HCEC 1CT (cell line): Measurements from ENCODE around the gene AUTS2.

Experiments
- DNase-seq: peaks from one replicate; pipeline ENCODE4 v3.0.0-alpha.2; 2017

The AUTS2 gene

DNA sequence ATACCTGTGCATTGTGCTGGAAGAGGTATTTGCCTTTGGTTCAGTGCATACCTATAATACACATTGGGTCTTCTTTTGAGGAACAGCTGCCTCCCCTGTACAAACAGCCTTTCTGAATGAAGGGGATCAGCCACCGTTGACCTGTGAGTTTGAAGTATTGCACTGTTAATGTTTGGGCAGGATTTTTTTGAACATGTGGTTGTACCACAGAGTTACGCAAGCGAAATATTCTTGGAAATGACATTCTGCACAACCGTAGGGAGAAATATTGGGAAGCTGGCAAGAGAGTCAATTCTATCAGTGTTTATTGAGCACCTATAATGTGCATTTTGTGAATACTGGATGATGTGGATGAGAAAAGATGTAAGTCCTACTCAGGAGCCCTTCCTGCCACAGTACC, 270.6 kb downstream of the AUTS2 start:
- no peak for DNase-seq

DNA sequence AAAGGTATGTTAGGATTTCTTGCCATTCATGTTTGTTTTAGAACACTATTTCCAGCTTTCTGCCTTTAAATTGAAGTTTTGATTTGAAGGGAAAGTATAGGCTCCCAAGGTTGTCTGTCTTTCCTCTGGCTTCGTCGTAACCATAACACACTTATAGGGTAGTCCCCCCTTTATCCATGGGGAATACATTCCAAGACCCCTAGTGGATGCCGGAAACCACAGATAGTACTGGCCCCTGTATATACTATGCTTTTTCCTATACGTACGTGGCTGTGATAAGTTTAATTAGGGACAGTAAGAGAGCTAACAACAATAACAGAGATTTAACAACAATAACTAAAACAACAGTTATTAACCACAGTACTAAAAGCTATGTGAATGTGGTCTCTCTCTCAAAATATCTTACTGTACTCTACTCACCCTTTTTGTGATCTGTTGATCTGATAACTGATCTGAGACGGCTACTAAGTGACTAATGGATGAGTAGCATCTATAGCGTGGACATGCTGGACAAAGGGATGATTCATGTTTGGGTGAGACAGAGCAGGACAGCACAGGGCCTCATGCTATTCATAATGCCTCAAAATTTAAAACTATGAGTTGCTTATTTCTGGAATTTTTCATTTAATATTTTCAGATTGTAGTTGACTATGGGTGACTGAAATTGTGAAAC, 273.1 kb downstream of the AUTS2 start:
- no peak for DNase-seq

DNA sequence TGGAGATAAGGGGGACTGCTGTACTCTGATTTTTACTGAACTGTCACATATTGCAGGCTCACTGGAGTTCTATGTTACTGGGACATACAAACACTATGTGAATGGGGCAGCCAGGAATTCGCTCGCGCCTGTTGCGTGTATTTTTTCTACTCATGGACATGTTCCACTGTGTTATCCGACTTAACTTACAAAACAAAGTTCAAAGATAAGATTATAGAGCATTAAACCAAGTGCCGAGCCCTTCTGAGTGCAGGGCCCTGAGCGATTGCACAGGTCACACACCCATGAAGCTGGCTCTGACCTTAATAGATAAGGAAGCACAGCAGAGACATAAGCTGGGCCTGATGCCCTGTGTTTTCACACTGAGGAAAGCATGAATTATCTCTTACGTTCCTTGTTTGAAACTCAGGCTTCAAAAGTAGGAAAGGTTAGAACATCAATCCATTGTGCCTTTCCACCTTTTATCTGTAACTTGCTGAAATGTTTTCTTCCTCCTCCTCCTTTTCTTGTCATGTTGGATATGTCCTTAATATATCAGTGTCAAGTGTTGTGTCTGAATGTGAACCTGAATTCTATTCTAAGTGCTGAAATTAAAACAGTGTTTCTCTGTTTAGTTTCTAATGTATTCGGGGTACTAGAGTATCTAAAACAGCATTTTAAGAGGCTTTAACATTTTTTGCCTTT, 273.8 kb downstream of the AUTS2 start:
- DNase-seq: no peak

DNA sequence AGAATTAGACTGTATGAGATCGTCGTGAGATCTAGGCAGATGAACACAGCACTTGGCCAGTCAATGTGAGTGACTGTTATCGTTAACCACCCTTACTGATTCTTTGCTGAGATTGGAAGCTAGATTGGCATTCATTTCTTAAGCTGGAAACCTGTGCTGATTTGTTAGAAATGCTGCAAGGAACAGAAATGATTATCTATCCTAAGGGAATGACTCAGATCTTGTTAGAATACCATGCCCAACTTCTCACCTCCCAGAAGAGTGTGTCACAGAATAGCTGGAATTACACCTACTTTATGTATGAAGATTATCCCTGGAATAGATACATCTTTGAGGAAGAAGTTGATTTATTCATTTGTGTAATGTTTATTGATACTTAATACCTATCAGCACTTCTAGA, 275.2 kb downstream of the AUTS2 start:
- no peak for DNase-seq

DNA sequence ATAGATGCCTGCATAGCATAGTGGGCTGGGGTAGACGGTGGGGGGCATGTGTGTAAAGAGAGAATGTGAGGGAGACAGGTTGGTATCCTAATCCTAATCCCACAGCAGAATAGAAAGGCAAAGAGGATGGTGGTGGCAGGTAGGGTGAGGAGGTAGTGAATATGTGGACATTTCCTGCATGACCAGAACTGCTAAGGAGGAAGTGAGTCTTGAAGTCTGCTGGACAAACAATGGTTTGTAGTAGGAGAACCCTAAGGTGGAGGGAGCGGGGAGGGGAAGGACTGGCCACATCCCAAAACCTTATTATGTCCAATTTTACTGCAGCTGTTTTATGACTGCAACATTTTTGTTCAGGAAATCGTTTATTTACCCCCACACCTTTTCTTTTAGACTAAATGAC, 279.7 kb downstream of the AUTS2 start:
- no peak for DNase-seq

DNA sequence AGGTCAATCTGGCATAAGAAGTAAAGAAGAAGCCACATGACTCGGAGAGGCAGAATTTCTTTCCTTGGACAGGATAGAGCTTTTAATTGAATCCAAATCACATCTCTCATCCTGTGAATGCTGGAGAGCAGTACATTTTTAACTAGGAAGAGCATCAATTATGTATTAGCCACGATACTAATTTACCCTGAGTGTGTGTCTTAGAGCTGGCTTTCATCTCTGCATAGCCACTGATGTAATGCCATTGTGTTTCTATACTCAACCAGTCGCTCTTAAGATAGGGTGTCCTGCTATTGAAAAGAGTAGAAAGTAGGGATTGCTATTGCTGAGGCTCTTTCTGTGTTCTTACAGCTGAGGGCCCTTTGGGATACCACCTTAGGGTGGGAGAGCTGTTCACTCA, 280.3 kb downstream of the AUTS2 start:
- DNase-seq: no peak

DNA sequence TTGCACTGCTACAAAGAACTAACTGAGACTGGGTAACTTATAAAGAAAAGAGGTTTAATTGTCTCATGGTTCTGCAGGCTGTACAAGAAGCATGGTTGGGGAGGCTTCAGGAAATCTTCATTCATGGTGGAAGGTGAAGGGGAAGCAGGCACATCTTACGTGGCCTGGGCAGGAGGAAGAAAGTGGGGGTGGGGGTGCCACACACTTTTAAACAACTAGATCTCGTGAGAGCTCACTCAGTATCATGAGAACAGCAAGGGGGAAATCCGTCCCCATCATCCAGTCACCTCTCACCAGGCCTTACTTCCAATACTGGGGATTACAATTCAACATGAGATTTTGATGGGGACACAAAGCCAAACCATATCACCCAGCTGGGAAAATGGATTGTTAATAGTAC, 281.7 kb downstream of the AUTS2 start:
- DNase-seq: no peak

DNA sequence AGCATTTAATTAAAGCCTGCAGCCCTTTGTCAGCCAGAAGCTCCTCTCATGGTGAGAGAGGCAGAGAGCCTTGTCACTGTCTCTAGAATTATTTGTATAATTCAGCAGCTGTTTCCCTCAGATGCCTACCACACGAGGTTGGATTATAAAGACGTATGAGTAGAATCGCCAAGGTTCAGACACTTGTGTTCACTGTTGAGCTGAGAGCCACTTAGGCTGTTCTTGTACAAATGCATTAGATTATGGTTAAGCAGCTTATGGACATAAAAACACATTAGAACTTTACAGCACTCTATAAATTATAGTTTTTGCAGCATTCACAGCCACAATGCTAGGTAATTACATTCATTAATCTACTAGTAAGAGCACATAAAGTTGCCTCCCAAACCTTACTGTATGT, 282.6 kb downstream of the AUTS2 start:
- no peak for DNase-seq

DNA sequence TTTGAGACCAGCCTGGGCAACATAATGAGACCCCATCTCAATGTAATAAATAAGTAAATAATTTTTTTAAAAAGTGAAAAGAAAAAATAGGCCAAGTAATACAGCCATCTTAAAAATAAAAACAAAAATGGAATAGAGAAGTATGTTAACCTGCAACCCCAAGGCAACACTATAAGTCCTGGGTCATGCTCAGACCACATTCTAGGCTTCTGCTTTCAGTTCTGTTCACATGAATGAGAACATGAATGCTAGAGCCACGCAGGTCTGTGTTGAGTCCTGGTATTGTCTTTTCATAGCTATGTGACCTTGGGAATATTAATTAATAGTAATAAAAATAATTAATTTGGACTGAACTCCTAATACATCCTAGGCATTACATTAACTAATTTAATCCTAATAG, 284.0 kb downstream of the AUTS2 start:
- no peak for DNase-seq

DNA sequence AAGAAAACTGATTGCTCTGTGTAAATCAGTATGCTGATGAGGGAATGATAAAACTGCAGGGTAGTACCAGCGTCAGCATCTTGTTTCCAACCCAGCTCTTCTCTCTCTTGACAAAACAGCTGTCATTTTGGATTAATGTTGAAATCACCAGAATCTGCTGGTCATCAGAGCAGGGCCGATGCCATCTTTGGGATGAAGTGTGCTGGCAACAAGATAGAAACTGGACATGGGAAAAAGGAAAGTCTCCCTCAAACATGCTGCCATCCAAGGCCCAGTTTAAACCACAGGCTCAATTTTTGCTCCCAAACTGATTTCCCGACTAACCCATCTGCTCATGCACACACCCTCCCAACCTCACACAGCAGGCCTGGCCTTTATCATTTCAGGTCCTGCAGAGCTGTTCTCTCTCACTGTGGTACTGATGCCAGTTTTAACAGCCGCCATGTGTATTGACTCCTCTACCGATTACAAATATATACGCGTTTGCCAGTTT, 285.2 kb downstream of the AUTS2 start:
- no peak for DNase-seq

DNA sequence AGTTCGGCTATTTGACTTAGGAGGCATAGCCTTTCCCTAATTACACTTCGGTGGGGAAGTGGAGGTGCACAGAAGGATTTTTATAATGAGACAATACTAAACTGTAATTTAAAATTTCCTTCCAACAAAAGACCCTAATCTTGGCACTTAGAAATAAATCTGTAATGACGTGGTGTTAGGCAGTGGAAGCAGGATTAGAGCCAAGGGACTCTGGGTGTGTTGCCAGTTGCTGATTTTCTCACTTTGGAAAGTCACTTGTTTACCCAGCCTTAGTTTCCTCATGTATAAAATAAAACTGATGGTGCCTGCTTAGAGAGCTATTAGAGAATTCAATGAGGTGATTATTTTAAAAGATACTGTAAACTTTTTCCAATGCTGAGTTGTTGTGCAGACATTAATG, 287.2 kb downstream of the AUTS2 start:
- DNase-seq: no peak

DNA sequence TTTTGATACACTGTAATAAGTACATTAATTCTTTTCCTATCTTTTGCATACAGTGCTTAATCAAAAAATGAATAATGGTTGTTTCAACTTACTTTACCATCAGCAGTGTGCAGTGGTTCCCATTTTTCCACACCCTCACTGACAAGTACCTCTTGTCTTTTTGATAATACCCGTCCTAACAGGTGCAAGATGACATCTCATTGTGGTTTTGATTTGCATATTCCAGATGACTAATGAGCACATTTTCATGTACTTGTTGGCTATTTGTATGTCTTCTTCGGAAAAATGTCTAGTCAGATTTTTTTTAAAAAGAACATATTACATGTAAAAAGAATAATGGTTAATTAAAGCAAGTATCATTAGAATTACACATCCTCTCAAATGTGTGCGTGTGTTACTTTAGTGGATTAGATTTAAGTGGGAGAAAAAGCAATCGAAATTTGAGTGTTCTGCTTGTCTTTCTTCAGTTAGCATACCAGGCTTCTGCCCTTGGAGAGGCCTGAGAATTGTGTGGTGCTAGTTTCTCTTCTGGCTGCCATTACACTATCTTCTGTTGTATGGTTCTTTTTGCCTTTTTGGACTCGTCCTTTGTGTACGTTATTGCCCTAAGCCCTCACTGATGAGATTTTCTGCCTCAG, 291.2 kb downstream of the AUTS2 start:
- DNase-seq: no peak

DNA sequence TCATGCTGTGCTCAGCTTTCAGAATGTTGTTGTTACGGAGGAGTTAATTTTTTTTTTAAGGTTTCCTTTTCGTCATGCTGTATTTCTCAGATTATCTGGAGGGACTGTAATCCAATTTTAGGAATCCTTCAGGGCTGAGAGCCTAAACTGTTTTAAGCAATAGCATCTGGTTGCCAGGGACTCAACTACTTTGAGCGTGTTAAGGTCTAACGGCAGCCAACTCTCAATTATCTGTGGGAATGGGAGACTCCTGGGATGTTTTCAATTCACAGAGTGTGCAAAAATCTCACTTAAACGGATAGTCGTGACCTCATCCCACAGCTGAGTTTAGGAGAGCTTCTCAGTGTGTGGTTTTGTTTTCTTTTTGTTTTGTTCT, 291.7 kb downstream of the AUTS2 start:
- no peak for DNase-seq

DNA sequence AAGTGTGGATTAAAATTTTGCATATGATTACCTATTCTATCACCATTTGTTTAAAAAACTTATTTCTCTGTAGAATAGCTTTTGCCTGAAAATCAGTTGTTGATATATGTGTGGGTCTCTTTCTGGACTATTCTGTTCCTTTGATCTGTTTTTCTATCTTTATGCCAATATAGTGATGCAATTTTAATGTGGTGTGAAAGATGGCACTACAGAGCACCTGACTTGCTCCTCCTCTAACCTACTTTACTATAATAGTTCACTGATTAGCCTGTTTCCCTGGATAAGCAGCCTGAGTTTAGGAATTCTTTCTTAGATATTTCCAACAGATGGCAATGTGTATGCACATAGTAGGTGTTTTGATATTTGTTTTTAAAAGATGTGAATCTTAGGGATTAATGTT, 294.5 kb downstream of the AUTS2 start:
- DNase-seq: no peak

DNA sequence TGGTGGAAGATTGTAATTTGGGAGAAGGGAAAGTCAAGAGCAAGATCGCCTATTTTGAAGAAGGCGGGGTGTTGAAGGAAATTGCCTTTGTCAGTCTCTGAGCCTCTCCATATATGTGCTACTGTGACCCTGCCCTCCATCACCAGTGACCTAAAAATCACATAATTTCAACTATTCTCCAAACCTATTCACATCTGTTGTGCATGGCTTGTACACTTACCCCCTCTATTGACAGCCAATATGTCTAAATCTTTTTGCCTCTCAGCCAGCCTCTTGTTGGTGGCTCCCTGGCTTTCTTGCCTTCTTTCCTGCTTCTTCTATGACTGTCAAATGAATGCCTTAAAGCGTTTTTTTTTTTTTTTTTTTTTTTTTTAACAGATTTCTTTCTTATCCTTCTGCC, 295.6 kb downstream of the AUTS2 start:
- no peak for DNase-seq

DNA sequence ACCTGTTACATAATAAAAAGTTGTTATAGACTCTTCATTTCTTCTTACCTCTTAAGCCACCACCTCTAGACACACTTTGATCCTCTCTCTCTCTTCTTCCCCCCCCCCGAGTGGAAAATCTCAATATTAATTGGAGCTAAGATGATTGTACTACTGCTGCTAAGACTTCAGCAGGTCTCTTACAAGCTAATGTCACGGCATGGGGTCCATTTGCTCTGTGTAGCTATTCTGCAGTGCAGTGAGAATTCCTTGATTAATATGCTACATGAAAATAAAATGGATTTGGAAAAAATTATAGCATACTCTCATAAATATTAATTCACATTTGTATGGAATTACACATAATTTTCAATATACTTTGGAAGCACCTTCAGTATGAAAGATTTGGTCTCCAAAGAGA, 297.2 kb downstream of the AUTS2 start:
- no peak for DNase-seq

DNA sequence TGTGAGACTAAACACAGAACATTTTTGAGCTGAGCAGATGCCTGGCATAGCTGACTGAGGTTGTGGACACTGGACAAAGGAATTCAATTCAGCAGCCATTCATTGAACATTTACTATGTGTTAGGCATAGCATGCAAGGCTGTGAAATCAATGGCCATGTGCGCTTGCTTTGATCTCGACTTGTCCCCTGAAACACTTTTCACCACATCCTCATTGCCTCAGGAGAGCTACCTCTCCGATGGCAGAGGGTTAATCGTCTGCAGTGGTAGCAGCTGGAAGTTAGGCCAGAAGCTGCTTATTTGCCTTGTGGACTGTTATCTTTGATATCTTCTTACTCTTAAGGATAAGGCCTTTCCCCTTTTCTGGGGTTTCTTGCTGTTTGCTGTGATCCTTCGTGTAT, 297.8 kb downstream of the AUTS2 start:
- DNase-seq: no peak

DNA sequence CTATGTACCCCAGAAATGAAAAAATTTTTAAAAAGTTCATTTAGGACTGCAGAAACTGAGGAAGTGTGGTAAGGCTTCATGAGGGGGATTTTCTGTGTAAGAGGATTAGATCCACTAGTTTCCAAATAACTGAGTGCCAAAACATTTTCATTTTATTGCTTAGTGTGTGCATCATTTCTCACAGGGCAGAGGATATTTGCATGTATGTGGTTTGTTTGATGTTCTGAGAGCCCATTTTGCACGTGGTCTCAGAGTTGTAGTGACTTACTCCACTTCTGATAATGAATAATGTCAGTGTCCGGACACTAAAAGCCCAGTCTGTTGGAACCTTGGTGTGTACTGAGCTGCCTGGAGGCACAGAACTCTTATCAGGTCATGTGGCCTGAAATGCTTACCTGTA, 299.9 kb downstream of the AUTS2 start:
- no peak for DNase-seq

DNA sequence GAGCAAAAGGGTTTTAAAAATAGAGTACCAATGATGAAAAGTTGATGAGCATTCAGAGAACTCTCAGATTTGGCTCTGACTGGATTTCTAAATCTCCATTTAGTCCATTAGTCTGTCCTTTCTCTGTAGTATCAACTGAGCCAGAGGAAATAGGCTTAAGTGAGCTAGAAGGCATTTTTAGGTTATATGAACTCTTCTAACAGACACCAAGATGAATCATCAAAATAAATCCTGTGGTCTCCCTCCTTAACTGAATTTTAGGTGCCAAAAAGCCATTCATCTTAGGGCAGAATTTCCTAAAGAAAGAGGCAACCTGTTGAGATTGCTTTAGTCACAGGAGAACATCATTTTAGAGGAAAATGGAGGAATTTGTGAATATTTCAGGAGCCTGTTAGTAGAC, 305.1 kb downstream of the AUTS2 start:
- DNase-seq: no peak

DNA sequence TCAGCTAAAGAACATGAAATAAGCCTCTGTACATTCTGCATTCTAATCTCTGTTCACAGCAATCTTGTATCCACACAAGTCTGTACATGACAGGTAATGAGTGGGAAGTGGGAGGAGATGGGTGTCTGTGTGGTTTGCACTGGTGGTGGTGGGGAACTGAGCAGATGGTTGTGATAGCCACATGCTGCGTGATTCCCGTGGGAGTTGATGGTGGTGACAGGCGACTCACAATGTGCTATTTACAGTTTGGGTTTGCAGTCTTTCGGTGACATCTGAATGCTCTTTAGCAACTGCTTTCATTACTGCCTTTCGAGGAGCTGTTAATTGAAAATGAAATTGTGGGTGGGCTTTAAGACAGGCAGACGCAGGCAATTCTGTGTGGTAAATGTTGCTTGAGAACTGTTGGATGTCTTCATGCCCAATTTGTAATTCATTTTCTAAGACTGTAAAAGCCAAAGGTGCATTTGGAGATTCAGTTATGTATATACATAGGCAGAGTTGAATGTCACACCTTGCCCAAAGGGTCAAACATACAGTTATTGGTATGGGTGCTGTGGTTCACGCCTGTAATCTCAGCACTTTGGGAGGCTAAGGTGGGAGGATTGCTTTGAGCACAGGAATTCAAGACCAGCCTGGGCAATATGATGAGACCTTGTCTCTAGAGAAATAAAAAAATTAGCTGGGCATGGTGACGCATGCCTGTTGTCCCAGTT, 308.2 kb downstream of the AUTS2 start:
- no peak for DNase-seq

DNA sequence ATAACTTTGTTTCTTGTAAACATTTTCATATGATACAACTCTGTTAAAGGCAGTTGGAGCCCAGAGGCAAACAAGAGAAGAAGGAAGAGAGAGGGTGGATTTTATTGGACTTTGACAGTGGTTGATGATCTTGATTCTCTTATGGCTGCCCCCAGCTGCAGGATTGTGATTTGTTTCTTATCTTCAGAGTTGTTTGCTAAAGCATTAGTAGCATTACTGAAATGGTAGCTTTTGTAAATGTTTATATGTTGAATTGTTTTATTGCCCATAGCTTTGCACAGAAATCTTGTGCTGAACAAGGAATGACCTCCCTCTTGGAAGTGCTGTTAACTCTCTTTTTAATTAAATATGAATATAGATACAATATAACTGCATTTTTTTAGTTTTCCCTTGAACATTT, 309.4 kb downstream of the AUTS2 start:
- no peak for DNase-seq

DNA sequence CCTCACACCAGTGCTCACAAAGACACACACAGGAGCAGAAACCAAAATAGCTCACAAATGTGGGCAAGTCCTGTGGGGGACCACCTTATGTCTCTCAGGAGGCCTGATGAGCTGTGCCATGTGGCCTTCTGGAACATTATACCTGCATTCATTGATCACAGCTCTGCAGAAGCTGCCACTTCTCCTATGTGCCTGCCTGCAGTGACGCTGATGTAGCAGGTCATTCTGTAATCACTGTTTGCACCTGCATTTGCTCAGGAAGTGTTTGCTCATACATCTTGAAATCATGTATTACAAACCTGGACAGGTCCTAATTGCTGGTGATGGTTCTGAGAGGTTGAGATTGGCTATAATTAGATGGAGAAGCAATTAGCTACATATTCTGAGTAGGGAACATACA, 310.2 kb downstream of the AUTS2 start:
- no peak for DNase-seq

DNA sequence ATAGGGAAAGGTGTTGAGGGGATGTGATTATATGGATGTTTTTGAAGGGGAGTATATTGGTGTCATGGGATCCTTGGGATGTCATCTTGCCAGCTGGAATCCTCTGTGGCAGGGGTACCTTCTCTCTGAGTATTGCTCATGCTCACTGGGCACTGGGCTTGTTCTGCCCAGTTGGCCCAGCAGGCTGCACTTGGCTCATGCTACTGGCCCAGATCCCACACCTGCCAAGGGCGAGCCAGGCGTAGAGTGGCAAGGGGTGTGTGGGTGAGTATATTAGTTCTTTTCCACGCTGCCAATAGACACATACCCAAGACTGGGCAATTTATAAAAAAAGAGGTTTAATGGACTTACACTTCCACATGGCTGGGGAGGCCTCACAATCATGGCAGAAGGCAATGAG, 311.9 kb downstream of the AUTS2 start:
- DNase-seq: no peak

DNA sequence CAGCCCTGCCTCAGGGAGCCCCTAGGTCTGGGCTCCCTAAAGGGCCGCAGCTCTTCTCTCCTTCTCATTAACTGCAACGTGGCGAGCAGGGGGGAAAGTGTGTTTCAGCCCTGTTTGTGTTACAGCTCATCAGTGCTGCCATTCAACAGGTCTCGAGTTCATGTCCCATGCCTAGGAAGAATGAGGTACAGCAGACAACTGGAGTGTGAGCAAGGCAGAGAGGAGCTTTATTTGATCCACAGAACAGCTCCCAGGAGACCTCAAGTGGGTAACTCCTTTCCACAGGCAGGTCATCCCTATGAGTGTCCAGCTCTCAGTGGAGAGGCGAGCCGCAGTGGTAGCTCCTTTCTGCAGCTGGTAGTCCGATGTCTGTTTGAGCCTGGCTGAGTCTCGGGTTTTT, 313.1 kb downstream of the AUTS2 start:
- no peak for DNase-seq
